Panc1 (cell line): Measurements from ENCODE around the gene CTNND2.

Experiments
- CTCF ChIP-seq: fragments of 450-650 bp; IDR thresholded peaks from 2 replicates; pipeline ENCODE4 v1.5.1; 2017; ENCODE audit warnings: mild to moderate bottlenecking
- REST ChIP-seq, 2 experiments: IDR thresholded peaks; 2 replicates each; pipeline ENCODE4 v1.6.1; 2011 to 2012; ENCODE audit warnings: low read depth in 2 of 2, control low read depth in 1 of 2, low read length in 1 of 2, mild to moderate bottlenecking in 1 of 2, moderate library complexity in 1 of 2; ENCODE audit not compliant: insufficient read depth in 1 of 2
- SIN3A ChIP-seq: IDR thresholded peaks from 2 replicates; pipeline ENCODE4 v1.6.1; 2012; ENCODE audit warnings: low read depth, mild to moderate bottlenecking, low read length, moderate library complexity, borderline replicate concordance; ENCODE audit not compliant: insufficient read depth

- TF ChIP-seq SIN3A (no peak), REST (IDR thresholded peaks at IDR 0.05; ENCODE audit: insufficient read depth in 1 of 2, low read depth in 2 of 2, low read length in 1 of 2) (no peak), CTCF (no peak)
Measured at GRCh38 chr5:11925701-11926100, 21.5 kb upstream of the CTNND2 start.
